Nucleus accumbens (tissue), 56 donors: ENCODE results near the gene GLTPD2.

Experiments
- DNase-seq, 56 donors: peaks; one replicate each; lab custom pipeline; 2025; lab: John Stamatoyannopoulos, UW

Gene GLTPD2

DNA sequence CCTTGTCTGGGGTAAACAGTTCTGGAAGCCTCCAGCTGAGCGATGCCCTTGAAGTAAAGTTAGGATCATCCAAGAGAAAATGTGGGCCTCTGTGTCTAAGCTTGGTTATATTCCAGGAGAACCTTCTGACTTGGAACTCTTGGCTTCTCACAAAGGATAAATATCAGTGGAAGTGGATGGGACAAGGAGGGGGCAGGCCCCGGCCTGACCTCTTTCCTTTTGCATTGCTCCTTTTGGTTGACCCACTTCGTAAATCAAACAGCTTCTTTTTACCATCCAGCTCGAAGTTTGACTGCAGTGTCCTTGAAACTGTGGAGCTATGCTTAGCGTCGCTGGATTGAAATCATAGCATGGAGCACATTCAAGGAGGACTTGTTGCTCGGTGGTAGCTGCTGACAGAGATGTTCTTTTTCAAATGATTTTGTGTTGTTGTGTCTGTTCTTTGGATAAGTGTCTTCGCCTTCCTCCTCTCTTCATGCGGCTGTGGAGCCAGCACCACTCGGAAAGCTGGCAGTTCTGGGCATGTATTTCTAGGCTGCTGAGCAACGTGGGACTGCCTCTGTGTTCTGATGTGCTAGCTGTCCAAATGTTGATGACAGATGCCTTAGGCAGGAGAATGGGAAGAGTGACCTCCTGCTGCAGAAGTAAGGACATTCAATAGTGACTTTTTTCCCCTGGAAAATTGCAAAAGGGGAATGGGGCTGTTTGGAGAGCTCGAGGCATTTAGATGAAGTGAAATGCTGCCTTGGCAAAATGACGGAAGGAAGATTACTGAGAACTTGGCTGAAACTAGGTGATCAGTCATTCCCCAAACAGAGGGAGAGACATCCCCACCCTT, 48.9 kb downstream of the GLTPD2 start:
- DNase-seq = peak in 20 of 56 donors; percentile 9 to 70 (median 26)

DNA sequence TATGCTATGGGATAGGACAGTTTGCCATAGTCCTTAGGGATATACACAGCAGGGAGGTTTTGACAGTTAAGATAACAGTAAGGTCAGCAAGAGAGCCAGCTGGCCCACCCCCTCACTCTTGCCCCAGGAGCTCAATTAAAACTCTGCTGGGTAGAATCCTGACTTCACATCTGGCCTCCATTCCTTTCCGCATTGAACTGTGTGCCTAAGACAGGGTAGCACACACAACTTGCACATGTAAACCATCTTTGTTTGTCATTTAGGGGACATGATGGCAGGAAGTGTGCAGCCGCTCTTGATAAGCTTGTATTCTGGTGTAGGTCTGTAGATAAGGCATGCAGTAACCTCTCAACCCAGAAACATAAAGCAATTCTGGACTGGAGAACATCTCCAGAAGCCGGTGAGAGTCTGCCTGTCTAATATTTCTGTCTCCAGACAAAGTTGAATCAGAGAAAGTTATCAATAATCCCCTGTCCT, 49.6 kb downstream of the GLTPD2 start:
- no peak for DNase-seq

- DNase-seq = no peak
Measured at GRCh38 chr17:4839221-4839620, 50.5 kb downstream of the GLTPD2 start.
